PC-3 (cell line): ENCODE results near the gene MS4A18. TPM values are rescaled to one million over a fixed set of nuclear protein-coding genes. Genes with fewer than 3 reads are reported as not detected.

ENCODE experiments used
- ATAC-seq: fragments of 200-7000 bp; cut with Tn5 transposase; 2 replicates; pipeline ENCODE4 v1.9.1; 2020; ENCODE audit warnings: mild to moderate bottlenecking, moderate library complexity
- BruUV-seq: library from RNA; stranded (reverse); fragments of 400-500 nt; replicated peaks from 2 replicates; lab custom pipeline; 2021; lab: Mats Ljungman, UMichigan
- CTCF ChIA-PET: fragments of 300-600 bp; sonication (Branson Sonifier 250); formaldehyde crosslinking; loops from one replicate; lab custom pipeline; 2022; ENCODE audit warnings: antibody characterized with exemption; lab: Charles Lee
- POLR2A ChIA-PET: fragments of 300-600 bp; sonication (Branson Sonifier 250); formaldehyde crosslinking; loops from one replicate; lab custom pipeline; 2022; ENCODE audit warnings: antibody characterized with exemption; ENCODE audit not compliant: unreplicated experiment; lab: Charles Lee
- DNase-seq: peaks from one replicate; pipeline ENCODE4 v3.0.0-alpha.2; 2015
- H2AFZ ChIP-seq: fragments of 300-600 bp; sonication (generic); 2 replicates; pipeline ENCODE4 v1.6.0; 2016; ENCODE audit warnings: antibody characterized with exemption, low read length
- H3F3A ChIP-seq: fragments of 300-600 bp; sonication (generic); one replicate; pipeline ENCODE4 v1.6.0; 2017; ENCODE audit warnings: antibody characterized with exemption, low read length, control low read depth, mild to moderate bottlenecking; ENCODE audit not compliant: unreplicated experiment
- H3K27ac ChIP-seq: fragments of 300-600 bp; sonication (generic); 2 replicates; pipeline ENCODE4 v1.5.1; 2016; ENCODE audit warnings: mild to moderate bottlenecking, low read length
- H3K27me3 ChIP-seq: fragments of 300-600 bp; sonication (generic); 2 replicates; pipeline ENCODE4 v1.6.1; 2016; ENCODE audit warnings: low read length, mixed read lengths
- H3K36me3 ChIP-seq: fragments of 300-600 bp; sonication (generic); 2 replicates; pipeline ENCODE4 v1.6.1; 2016; ENCODE audit warnings: low read depth, mixed run types, low read length, mixed read lengths
- H3K4me1 ChIP-seq: fragments of 300-600 bp; sonication (generic); 2 replicates; pipeline ENCODE4 v1.5.1; 2016; ENCODE audit warnings: low read length; ENCODE audit not compliant: insufficient read depth
- H3K4me2 ChIP-seq: fragments of 300-600 bp; sonication (generic); 2 replicates; pipeline ENCODE4 v1.6.0; 2016; ENCODE audit warnings: low read length
- H3K4me3 ChIP-seq: fragments of 300-600 bp; sonication (generic); 2 replicates; pipeline ENCODE4 v1.5.1; 2016; ENCODE audit warnings: mild to moderate bottlenecking, low read length, mixed read lengths
- H3K79me2 ChIP-seq: fragments of 300-600 bp; sonication (generic); 2 replicates; pipeline ENCODE4 v1.6.1; 2017; ENCODE audit warnings: low read length, mixed read lengths
- H3K9ac ChIP-seq: fragments of 300-600 bp; sonication (generic); 2 replicates; pipeline ENCODE4 v1.6.0; 2016; ENCODE audit warnings: mild to moderate bottlenecking, low read length
- H3K9me2 ChIP-seq: fragments of 300-600 bp; sonication (generic); replicated peaks from 2 replicates; pipeline ENCODE4 v1.6.1; 2016; ENCODE audit warnings: mixed run types, low read length, mixed read lengths
- H3K9me3 ChIP-seq: fragments of 300-600 bp; sonication (generic); 2 replicates; pipeline ENCODE4 v1.6.1; 2016; ENCODE audit warnings: low read length, mixed read lengths
- H4K20me1 ChIP-seq: fragments of 300-600 bp; sonication (generic); 2 replicates; pipeline ENCODE4 v1.6.1; 2016; ENCODE audit warnings: low read length, mixed read lengths
- EZH2 ChIP-seq: fragments of 300-600 bp; sonication (generic); IDR thresholded peaks from one replicate; pipeline ENCODE4 v1.6.1; 2017; ENCODE audit warnings: antibody characterized with exemption, mild to moderate bottlenecking, low read length; ENCODE audit not compliant: unreplicated experiment
- EZH2phosphoT487 ChIP-seq: fragments of 300-600 bp; sonication (generic); IDR thresholded peaks from 2 replicates; pipeline ENCODE4 v1.6.1; 2018; ENCODE audit warnings: mild to moderate bottlenecking, antibody characterized with exemption, low read length, borderline replicate concordance
- intact Hi-C: fragments of 100-400 bp; cut with micrococcal nuclease; formaldehyde crosslinking; loops from 2 replicates; pipeline ENCODE4 v1.9.0; 2023
- total RNA-seq: library from RNA; depleted of rRNA; stranded (reverse); fragments of >200 nt; gene quantifications from 2 replicates; pipeline ENCODE4 v1.2.3, GENCODE V29; 2014; rRNA removed
- TF ChIP-seq, protein P1 (sequence below): fragments of 300-600 bp; sonication (generic); conservative IDR thresholded peaks from 2 replicates; pipeline ENCODE4 v1.5.1; 2017; ENCODE audit warnings: antibody characterized with exemption, low read depth, mild to moderate bottlenecking, low read length

MS4A18 gene
- total RNA-seq, 1 experiment from 2014 or later: not detected

DNA sequence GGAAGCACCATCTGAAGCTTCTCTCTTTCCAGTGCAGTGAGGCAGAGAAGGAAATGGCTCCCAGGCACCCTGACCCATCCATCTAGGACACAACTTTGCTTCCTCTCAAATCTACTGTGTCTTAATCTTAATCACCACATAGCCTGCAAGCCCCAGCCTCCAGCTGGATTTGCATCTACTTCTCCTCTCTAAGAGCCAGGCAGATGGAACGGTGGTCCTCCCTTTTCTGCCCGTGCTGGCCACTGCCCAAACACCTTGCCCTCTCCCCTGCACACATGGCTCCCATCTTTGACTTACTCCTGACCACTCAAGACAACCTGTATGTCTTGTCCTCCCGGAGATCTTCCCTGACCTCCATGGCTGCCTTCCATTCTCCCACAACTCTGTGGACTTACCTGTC, 68.0 kb downstream of the MS4A18 start:
- H3K27ac ChIP-seq: no peak overlapping the region
- no peaks in the 10 kb centered on the region for H3K9me2 ChIP-seq
- no peaks in the 10 kb centered on the region for H3K79me2 ChIP-seq
- H3K36me3 ChIP-seq: no peaks in the 10 kb centered on the region
- H3K4me1 ChIP-seq: peaks cover 1% of the 10 kb centered on the region; the same call in 1 of the 2 replicates
- H3K9ac ChIP-seq: no peak overlapping the region
- H4K20me1 ChIP-seq: no peaks in the 10 kb centered on the region
- POLR2A ChIA-PET: no interaction called here
- no peak overlapping the region for H2AFZ ChIP-seq
- H3K4me2 ChIP-seq: no peak overlapping the region
- TF ChIP-seq EZH2phosphoT487 (no peak), EZH2 (no peak)
- TF ChIP-seq, protein P1, sequence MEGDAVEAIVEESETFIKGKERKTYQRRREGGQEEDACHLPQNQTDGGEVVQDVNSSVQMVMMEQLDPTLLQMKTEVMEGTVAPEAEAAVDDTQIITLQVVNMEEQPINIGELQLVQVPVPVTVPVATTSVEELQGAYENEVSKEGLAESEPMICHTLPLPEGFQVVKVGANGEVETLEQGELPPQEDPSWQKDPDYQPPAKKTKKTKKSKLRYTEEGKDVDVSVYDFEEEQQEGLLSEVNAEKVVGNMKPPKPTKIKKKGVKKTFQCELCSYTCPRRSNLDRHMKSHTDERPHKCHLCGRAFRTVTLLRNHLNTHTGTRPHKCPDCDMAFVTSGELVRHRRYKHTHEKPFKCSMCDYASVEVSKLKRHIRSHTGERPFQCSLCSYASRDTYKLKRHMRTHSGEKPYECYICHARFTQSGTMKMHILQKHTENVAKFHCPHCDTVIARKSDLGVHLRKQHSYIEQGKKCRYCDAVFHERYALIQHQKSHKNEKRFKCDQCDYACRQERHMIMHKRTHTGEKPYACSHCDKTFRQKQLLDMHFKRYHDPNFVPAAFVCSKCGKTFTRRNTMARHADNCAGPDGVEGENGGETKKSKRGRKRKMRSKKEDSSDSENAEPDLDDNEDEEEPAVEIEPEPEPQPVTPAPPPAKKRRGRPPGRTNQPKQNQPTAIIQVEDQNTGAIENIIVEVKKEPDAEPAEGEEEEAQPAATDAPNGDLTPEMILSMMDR: no peak
- no peak for DNase-seq
- no peaks in the 10 kb centered on the region for H3F3A ChIP-seq
- H3K4me3 ChIP-seq: no peak overlapping the region
- H3K27me3 ChIP-seq: peaks cover 11% of the 10 kb centered on the region; the same call in 1 of the 2 replicates
- CTCF ChIA-PET: no interaction called here
- H3K9me3 ChIP-seq: 0 out of 2 replicates have a peak, but pooled peaks cover 6% of the 10 kb centered on the region
- no TSS peak for BruUV-seq
- no peak for ATAC-seq
- intact Hi-C loops: no loop called here

Other genes starting within 250 kb of the MS4A18 start
- gene MS4A12, start 231.9 kb upstream of the MS4A18 start, total RNA-seq: not detected in 2 replicates
- not detected in 2 replicates for gene MS4A13, start 209.3 kb upstream of the MS4A18 start, total RNA-seq
- not detected in 2 replicates for gene MS4A8, start 25.1 kb upstream of the MS4A18 start, total RNA-seq
- gene MS4A15, start 32.1 kb downstream of the MS4A18 start, total RNA-seq: not detected in 2 replicates
- gene MS4A10, start 60.6 kb downstream of the MS4A18 start, total RNA-seq: not detected in 2 replicates
- gene CCDC86, start 117.4 kb downstream of the MS4A18 start, total RNA-seq: 67.9 and 108 TPM in 2 replicates
- gene PTGDR2, start 131.2 kb downstream of the MS4A18 start, total RNA-seq: 0.06 TPM in 1 of 2 replicates, not detected in the other
- gene ZP1, start 142.8 kb downstream of the MS4A18 start, total RNA-seq: not detected in 2 replicates
- gene PRPF19, start 181.9 kb downstream of the MS4A18 start, total RNA-seq: 165 and 177 TPM in 2 replicates
- gene TMEM109, start 189.4 kb downstream of the MS4A18 start, total RNA-seq: 165 and 202 TPM in 2 replicates
- 84.2 and 88.1 TPM in 2 replicates for gene TMEM132A, start 199.7 kb downstream of the MS4A18 start, total RNA-seq
- not detected in 2 replicates for gene SLC15A3, start 227.5 kb downstream of the MS4A18 start, total RNA-seq
- gene CD6, start 247.0 kb downstream of the MS4A18 start, total RNA-seq: not detected in 2 replicates